Stomach (tissue), 9 donors: ENCODE results near the gene PGBD5. TPM values are rescaled to one million over a fixed set of nuclear protein-coding genes. Genes with fewer than 3 reads are reported as not detected.

ENCODE experiments used
- DNase-seq, 2 donors: peaks; one replicate each; pipeline versions ENCODE4 v3.0.0 to v3.0.0-alpha.2; 2013 to 2019
- H3K27ac ChIP-seq, 5 donors: fragments of 200-600 bp in 4 of 5; sonication (generic) in 4 of 5; one replicate each; pipeline ENCODE4 v1.5.1; 2013 to 2019; ENCODE audit warnings: mild to moderate bottlenecking in 1 of 5, moderate library complexity in 1 of 5
- H3K27me3 ChIP-seq, 3 donors: fragments of 200-600 bp; sonication (generic); one replicate each; pipeline ENCODE4 v1.5.1; 2017 to 2019; ENCODE audit warnings: mixed run types in 1 of 3
- H3K36me3 ChIP-seq, 4 donors: fragments of 200-600 bp; sonication (generic); 1 replicate in 3 of 4; 2 replicates in 1 of 4; pipeline ENCODE4 v1.5.1; 2016 to 2019
- H3K4me1 ChIP-seq, 4 donors: fragments of 200-600 bp; sonication (generic); one replicate each; pipeline ENCODE4 v1.5.1; 2016 to 2019
- H3K4me3 ChIP-seq, 4 donors: fragments of 200-600 bp; sonication (generic) in 3 of 4; one replicate each; pipeline ENCODE4 v1.5.1; 2016 to 2019; ENCODE audit warnings: mild to moderate bottlenecking in 1 of 4
- H3K9me3 ChIP-seq, 4 donors: fragments of 200-600 bp; sonication (generic); one replicate each; pipeline ENCODE4 v1.5.1; 2016 to 2019
- CTCF ChIP-seq, 7 experiments: fragments of 450-650 bp in 4 of 7; fragments of 200-600 bp in 3 of 7; sonication (generic) in 3 of 7; IDR thresholded peaks; one replicate each; pipeline ENCODE4 v1.5.1; 2016 to 2019; ENCODE audit warnings: antibody characterized with exemption in 7 of 7, control low read depth in 2 of 7, mild to moderate bottlenecking in 1 of 7
- EP300 ChIP-seq: sonication (generic); formaldehyde crosslinking; IDR thresholded peaks from one replicate; pipeline ENCODE4 v1.6.1; 2017; ENCODE audit warnings: antibody characterized with exemption
- POLR2A ChIP-seq, 4 donors: fragments of 450-650 bp; IDR thresholded peaks; one replicate each; pipeline ENCODE4 v1.6.1; 2016; ENCODE audit warnings: antibody characterized with exemption in 4 of 4, control low read depth in 2 of 4, mild to moderate bottlenecking in 1 of 4, moderate library complexity in 1 of 4
- POLR2AphosphoS5 ChIP-seq, 3 donors: sonication (generic); formaldehyde crosslinking; IDR thresholded peaks; one replicate each; pipeline ENCODE4 v1.6.1; 2016; ENCODE audit warnings: antibody characterized with exemption in 3 of 3
- WGBS, 5 donors: extraction: QIAGEN DNeasy Blood & Tissue Kit in 3 of 5; methylation state at CpG; one replicate each; pipeline versions ENCODE4 v1.1.5 to v1.1.7; 2013 to 2018; 5-methylcytosine and 5-hydroxymethylcytosine counted together
- intact Hi-C: fragments of 100-400 bp; cut with DNase I; formaldehyde crosslinking; loops from one replicate; pipeline ENCODE4 v1.15.1; 2023; ENCODE audit warnings: low total_unique reads
- polyA plus RNA-seq, 3 donors: library from polyadenylated mRNA; stranded (reverse); fragments of 200-250 nt; gene quantifications; one replicate each; pipeline ENCODE4 v1.2.3, GENCODE V29; 2013
- total RNA-seq, 5 donors: library from RNA; depleted of rRNA; stranded (reverse); fragments of >200 nt; gene quantifications; one replicate each; pipeline versions ENCODE4 v1.1.0 to v1.2.3, GENCODE V29; 2014 to 2016
- donor health status: healthy with polysubstance abuse.
- donor health status: Bipolar disorder and iron deficiency.
- donor health status: healthy.

Gene PGBD5
- total and polyA plus RNA-seq, 8 donors: under 0.01 to 1.2 (median 0.34) TPM

GRCh38 chr1:230306169-230306568 lies 120.0 kb downstream of the PGBD5 start:
- Histone ChIP-seq H3K4me3 (no peak overlapping the region), H3K4me1 (peaks cover 0 to 14% (median 5%) of the 10 kb centered on the region in 4 donors), H3K27ac (no peak overlapping the region), H3K27me3 (no peaks in the 10 kb centered on the region), H3K36me3 (no peaks in the 10 kb centered on the region), H3K9me3 (no peaks in the 10 kb centered on the region)
- TF ChIP-seq CTCF (IDR thresholded peaks at IDR 0.05) (no peak), POLR2A (IDR thresholded peaks at IDR 0.05) (no peak), POLR2AphosphoS5 (IDR thresholded peaks at IDR 0.05) (no peak), EP300 (no peak)
- no peak for DNase-seq
- 71 to 87% (median 77%) methylated on average over 4 of the region's 4 CpGs for WGBS, 5 donors
- intact Hi-C loops: loop anchor here (10.0 kb wide), 1 partner anchor 521 kb away; no protein-coding TSS in a partner anchor

GRCh38 chr1:230303822-230304221 lies 122.3 kb downstream of the PGBD5 start:
- Histone ChIP-seq H3K27me3 (no peaks in the 10 kb centered on the region), H3K27ac (no peak overlapping the region), H3K4me3 (no peak overlapping the region), H3K9me3 (no peaks in the 10 kb centered on the region), H3K36me3 (no peaks in the 10 kb centered on the region), H3K4me1 (peaks cover 0 to 14% (median 5%) of the 10 kb centered on the region in 4 donors)
- intact Hi-C loops: loop anchor here (10.0 kb wide), 1 partner anchor 519 kb away; no protein-coding TSS in a partner anchor
- 40 to 52% (median 47%) methylated on average over 6 of the region's 6 CpGs for WGBS, 5 donors
- no peak for DNase-seq
- TF ChIP-seq POLR2AphosphoS5 (IDR thresholded peaks at IDR 0.05) (peak in 1 of 3 donors; percentile 25), EP300 (no peak), CTCF (IDR thresholded peaks at IDR 0.05) (no peak)

GRCh38 chr1:230303069-230303468 lies 123.1 kb downstream of the PGBD5 start:
- peaks cover 0 to 11% (median 4%) of the 10 kb centered on the region in 4 donors for H3K4me1 ChIP-seq
- 81 to 89% (median 88%) methylated on average over 6 of the region's 6 CpGs for WGBS, 5 donors
- no peaks in the 10 kb centered on the region for H3K27me3 ChIP-seq
- H3K36me3 ChIP-seq: no peaks in the 10 kb centered on the region
- H3K27ac ChIP-seq: no peak overlapping the region
- no peak overlapping the region for H3K4me3 ChIP-seq
- TF ChIP-seq CTCF (IDR thresholded peaks at IDR 0.05) (no peak), POLR2AphosphoS5 (IDR thresholded peaks at IDR 0.05) (no peak), EP300 (no peak), POLR2A (IDR thresholded peaks at IDR 0.05) (no peak)
- DNase-seq: no peak
- intact Hi-C loops: loop anchor here (10.0 kb wide), 1 partner anchor 518 kb away; no protein-coding TSS in a partner anchor
- H3K9me3 ChIP-seq: no peaks in the 10 kb centered on the region

- Histone ChIP-seq H3K4me3 (no peak overlapping the region), H3K4me1 (no peaks in the 10 kb centered on the region), H3K27ac (no peak overlapping the region), H3K9me3 (no peaks in the 10 kb centered on the region), H3K36me3 (no peaks in the 10 kb centered on the region), H3K27me3 (no peaks in the 10 kb centered on the region)
- TF ChIP-seq POLR2AphosphoS5 (IDR thresholded peaks at IDR 0.05): no peak
- no peak for TF ChIP-seq POLR2A (IDR thresholded peaks at IDR 0.05)
- no peak for TF ChIP-seq EP300
- TF ChIP-seq CTCF (IDR thresholded peaks at IDR 0.05): no peak
- 85 to 96% (median 87%) methylated on average over 6 of the region's 6 CpGs for WGBS, 5 donors
- intact Hi-C loops: loop anchor here (10.0 kb wide), 1 partner anchor 517 kb away; no protein-coding TSS in a partner anchor
- no peak for DNase-seq
Measured at GRCh38 chr1:230301822-230302221, 124.3 kb downstream of the PGBD5 start.
